GM21423 (cell line): Measurements from ENCODE around the gene GALNT17.

Experiments
- ATAC-seq: cut with Tn5 transposase; IDR thresholded peaks from one replicate; pipeline ENCODE4 v1.9.1; 2021; ENCODE audit warnings: mild to moderate bottlenecking, moderate library complexity; ENCODE audit not compliant: unreplicated experiment

The GALNT17 gene

GRCh38 chr7:71486414-71486813, 354.5 kb downstream of the GALNT17 start:
- ATAC-seq: no peak

GRCh38 chr7:71486856-71487628, 355.1 kb downstream of the GALNT17 start:
- ATAC-seq: no peak

- ATAC-seq: no peak
These were observed 356.4 kb downstream of the GALNT17 start for GRCh38 chr7:71488308-71488707.

GRCh38 chr7:71491336-71491735, 359.4 kb downstream of the GALNT17 start:
- no peak for ATAC-seq

- ATAC-seq: no peak
These were observed 363.9 kb downstream of the GALNT17 start for GRCh38 chr7:71495828-71496227.

- no peak for ATAC-seq
These were observed 365.5 kb downstream of the GALNT17 start for GRCh38 chr7:71497256-71497946.

GRCh38 chr7:71498381-71498780, 366.4 kb downstream of the GALNT17 start:
- no peak for ATAC-seq

- ATAC-seq: no peak
These were observed 372.9 kb downstream of the GALNT17 start for GRCh38 chr7:71504697-71505441.

GRCh38 chr7:71506822-71507221, 374.9 kb downstream of the GALNT17 start:
- no peak for ATAC-seq

GRCh38 chr7:71507680-71508602, 376.0 kb downstream of the GALNT17 start:
- ATAC-seq: no peak

GRCh38 chr7:71509381-71509780, 377.4 kb downstream of the GALNT17 start:
- no peak for ATAC-seq

- no peak for ATAC-seq
These were observed 379.4 kb downstream of the GALNT17 start for GRCh38 chr7:71511361-71511807.

- ATAC-seq: no peak
These were observed 386.2 kb downstream of the GALNT17 start for GRCh38 chr7:71517940-71518699.

GRCh38 chr7:71518880-71519279, 386.9 kb downstream of the GALNT17 start:
- ATAC-seq: no peak

- ATAC-seq: no peak
These were observed 389.6 kb downstream of the GALNT17 start for GRCh38 chr7:71521506-71521905.

GRCh38 chr7:71526106-71526505, 394.2 kb downstream of the GALNT17 start:
- ATAC-seq: no peak

GRCh38 chr7:71527213-71527612, 395.3 kb downstream of the GALNT17 start:
- ATAC-seq: no peak

- ATAC-seq: no peak
These were observed 403.7 kb downstream of the GALNT17 start for GRCh38 chr7:71535616-71536015.

GRCh38 chr7:71538210-71538609, 406.3 kb downstream of the GALNT17 start:
- no peak for ATAC-seq

- no peak for ATAC-seq
These were observed 407.7 kb downstream of the GALNT17 start for GRCh38 chr7:71539615-71540014.
